ENCODE results near the gene PAPPA2.

GRCh38 chr1:176705585-176705984 lies 242.6 kb downstream of the PAPPA2 start:
- TF ChIP-seq CTCF (IDR thresholded peaks at IDR 0.05; ENCODE audit: low read depth, low read length) (no peak), EZH2phosphoT487 (IDR thresholded peaks at IDR 0.05; ENCODE audit: low read depth) (no peak)

Measured in OCI-LY3 (cell line).